SK-N-SH (cell line): ENCODE data around the gene SPAG9. TPM values are rescaled to one million over a fixed set of nuclear protein-coding genes. Genes with fewer than 3 reads are reported as not detected.

Experiments
- CTCF ChIA-PET: fragments of 300-600, 350-600 bp; formaldehyde crosslinking; extraction: SDS; loops from one replicate; lab custom pipeline; 2021; lab: Yijun Ruan, JAX
- POLR2A ChIA-PET: fragments of 350-600 bp; sonication (Branson Sonifier 250); formaldehyde crosslinking; extraction: SDS; loops from one replicate; lab custom pipeline; 2020; ENCODE audit warnings: antibody characterized with exemption, inconsistent platforms; lab: Yijun Ruan, JAX
- DNase-seq: peaks from one replicate; pipeline ENCODE4 v3.0.0; 2012
- H2AFZ ChIP-seq: fragments of 200-600 bp; sonication (generic); 2 replicates; pipeline ENCODE4 v1.8.1; 2016; ENCODE audit warnings: antibody characterized with exemption, mild to moderate bottlenecking, low read depth
- H3F3A ChIP-seq: fragments of 200-600 bp; sonication (generic); replicated peaks from 2 replicates; pipeline ENCODE3; 2016; ENCODE audit warnings: antibody characterized with exemption, mild to moderate bottlenecking; ENCODE audit not compliant: insufficient read depth
- H3K27ac ChIP-seq, 2 experiments: fragments of 200-500 bp in 1 of 2; fragments of 200-600 bp in 1 of 2; sonication (Bioruptor generic) in 1 of 2; sonication (generic), shearing (Covaris generic) in 1 of 2; 2 replicates each; pipeline versions ENCODE4 v1.5.1 to v1.6.1; 2014 to 2016; ENCODE audit warnings: low read depth in 2 of 2, inconsistent platforms in 1 of 2, low read length in 1 of 2, mild to moderate bottlenecking in 1 of 2, mixed read lengths in 1 of 2
- H3K27me3 ChIP-seq: fragments of 200-600 bp; sonication (generic), shearing (Covaris generic); 2 replicates; pipeline ENCODE4 v1.6.1; 2016; ENCODE audit warnings: mixed run types; ENCODE audit not compliant: insufficient read depth
- H3K36me3 ChIP-seq, 2 experiments: fragments of 200-500 bp in 1 of 2; fragments of 200-600 bp in 1 of 2; sonication (Bioruptor generic) in 1 of 2; sonication (generic) in 1 of 2; replicated peaks in 1 of 2; 2 replicates each; pipeline versions ENCODE3 to v1.5.1; 2014 to 2016; ENCODE audit warnings: low read length in 1 of 2, mild to moderate bottlenecking in 1 of 2; ENCODE audit not compliant: insufficient read depth in 2 of 2, control insufficient read depth in 1 of 2
- H3K4me1 ChIP-seq, 2 experiments: fragments of 200-500 bp in 1 of 2; fragments of 200-600 bp in 1 of 2; sonication (Bioruptor generic) in 1 of 2; sonication (generic), shearing (Covaris generic) in 1 of 2; 2 replicates each; pipeline versions ENCODE4 v1.5.1 to v1.6.1; 2014 to 2016; ENCODE audit warnings: low read depth in 1 of 2, low read length in 1 of 2, mixed run types in 1 of 2; ENCODE audit not compliant: insufficient read depth in 2 of 2, control insufficient read depth in 1 of 2
- H3K4me2 ChIP-seq: fragments of 200-600 bp; sonication (generic), shearing (Covaris generic); 2 replicates; pipeline ENCODE4 v1.6.1; 2017; ENCODE audit warnings: mixed run types
- H3K4me3 ChIP-seq, 2 experiments: fragments of 200-500 bp in 1 of 2; fragments of 200-600 bp in 1 of 2; sonication (Bioruptor generic) in 1 of 2; sonication (generic), shearing (Covaris generic) in 1 of 2; 2 replicates each; pipeline versions ENCODE4 v1.5.1 to v1.8.1; 2014 to 2016; ENCODE audit warnings: low read depth in 2 of 2, inconsistent platforms in 1 of 2, low read length in 1 of 2, mild to moderate bottlenecking in 1 of 2, mixed read lengths in 1 of 2, moderate library complexity in 1 of 2
- H3K79me2 ChIP-seq: fragments of 200-600 bp; sonication (generic); 2 replicates; pipeline ENCODE4 v1.8.1; 2017; ENCODE audit warnings: mild to moderate bottlenecking; ENCODE audit not compliant: insufficient read depth
- H3K9ac ChIP-seq: fragments of 200-600 bp; sonication (generic); 2 replicates; pipeline ENCODE4 v1.6.1; 2017; ENCODE audit warnings: mixed run types
- H3K9me2 ChIP-seq: fragments of 200-600 bp; sonication (generic); 2 replicates; pipeline ENCODE4 v1.6.1; 2017; ENCODE audit warnings: mixed run types
- H3K9me3 ChIP-seq: fragments of 200-600 bp; sonication (generic); 2 replicates; pipeline ENCODE4 v1.6.1; 2017; ENCODE audit warnings: mixed run types, mild to moderate bottlenecking, moderate library complexity
- H4K20me1 ChIP-seq: fragments of 200-600 bp; sonication (generic); 2 replicates; pipeline ENCODE4 v1.6.1; 2017; ENCODE audit warnings: mild to moderate bottlenecking, mixed run types; ENCODE audit not compliant: insufficient read depth
- CHD2 ChIP-seq: fragments of 150-350 bp; IDR thresholded peaks from 2 replicates; pipeline ENCODE4 v1.6.1; 2018; ENCODE audit warnings: low read length; ENCODE audit not compliant: partially characterized antibody
- EP300 ChIP-seq, 2 experiments: IDR thresholded peaks; 2 replicates each; pipeline versions ENCODE4 v1.4.0 to v1.6.1; 2012; ENCODE audit warnings: borderline replicate concordance in 1 of 2, low read depth in 1 of 2, low read length in 1 of 2
- EZH2phosphoT487 ChIP-seq: fragments of 200-600 bp; sonication (generic); IDR thresholded peaks from 2 replicates; pipeline ENCODE4 v1.6.1; 2017; ENCODE audit warnings: low read depth, mixed run types, mild to moderate bottlenecking, antibody characterized with exemption, moderate library complexity, borderline replicate concordance
- FOSL2 ChIP-seq: IDR thresholded peaks from 2 replicates; pipeline ENCODE4 v1.4.0; 2012; ENCODE audit warnings: low read depth, mild to moderate bottlenecking, moderate library complexity, borderline replicate concordance
- FOXM1 ChIP-seq: IDR thresholded peaks from 2 replicates; pipeline ENCODE4 v1.4.0; 2012; ENCODE audit warnings: low read depth, mild to moderate bottlenecking
- MXI1 ChIP-seq: IDR thresholded peaks from 2 replicates; pipeline ENCODE4 v1.6.1; 2012; ENCODE audit warnings: mild to moderate bottlenecking, low read depth, low read length, improper control_type of control experiment
- NRF1 ChIP-seq: IDR thresholded peaks from 2 replicates; pipeline ENCODE4 v1.6.1; 2012; ENCODE audit warnings: low read depth, mild to moderate bottlenecking, low read length
- POLR2AphosphoS5 ChIP-seq: IDR thresholded peaks from 2 replicates; pipeline ENCODE4 v1.6.1; 2012; ENCODE audit warnings: low read depth, low read length
- SMC3 ChIP-seq: IDR thresholded peaks from 2 replicates; pipeline ENCODE4 v1.6.1; 2012; ENCODE audit warnings: low read depth, low read length, improper control_type of control experiment
- TAF1 ChIP-seq: IDR thresholded peaks from 2 replicates; pipeline ENCODE4 v1.6.1; 2012; ENCODE audit warnings: low read depth, mild to moderate bottlenecking, low read length, moderate library complexity, borderline replicate concordance
- WGBS: methylation state at CpG from one replicate; pipeline ENCODE4 v1.1.6; 2017; ENCODE audit warnings: low lambda C conversion rate; 5-methylcytosine and 5-hydroxymethylcytosine counted together
- polyA plus RNA-seq, 3 experiments: library from polyadenylated mRNA; depleted of rRNA; stranded (reverse); fragments of >200 nt; gene quantifications; 2 replicates each; pipeline ENCODE4 v1.2.3, GENCODE V29; 2012
- TF ChIP-seq, protein P1 (sequence below): fragments of 150-350 bp; IDR thresholded peaks from 2 replicates; pipeline ENCODE4 v1.6.1; 2017; ENCODE audit warnings: antibody characterized with exemption, low read length, low read depth, borderline replicate concordance
- TF ChIP-seq, protein P2 (sequence below): fragments of 200-600 bp; sonication (generic); IDR thresholded peaks from 2 replicates; pipeline ENCODE4 v1.6.1; 2017; ENCODE audit warnings: antibody characterized with exemption, mild to moderate bottlenecking, moderate library complexity
- TF ChIP-seq, protein P3 (sequence below): IDR thresholded peaks from 2 replicates; pipeline ENCODE4 v1.4.0; 2012; ENCODE audit warnings: low read depth
- TF ChIP-seq, protein P4 (sequence below): IDR thresholded peaks from 2 replicates; pipeline ENCODE4; 2012
- TF ChIP-seq, protein P5 (sequence below): IDR thresholded peaks from 2 replicates; pipeline ENCODE4 v1.6.1; 2012; ENCODE audit warnings: mild to moderate bottlenecking, low read depth, low read length, moderate library complexity

The SPAG9 gene
- polyA plus RNA-seq, 1 of the 3 experiments (the other 2 are of a cell fraction) = 32.1 TPM

DNA sequence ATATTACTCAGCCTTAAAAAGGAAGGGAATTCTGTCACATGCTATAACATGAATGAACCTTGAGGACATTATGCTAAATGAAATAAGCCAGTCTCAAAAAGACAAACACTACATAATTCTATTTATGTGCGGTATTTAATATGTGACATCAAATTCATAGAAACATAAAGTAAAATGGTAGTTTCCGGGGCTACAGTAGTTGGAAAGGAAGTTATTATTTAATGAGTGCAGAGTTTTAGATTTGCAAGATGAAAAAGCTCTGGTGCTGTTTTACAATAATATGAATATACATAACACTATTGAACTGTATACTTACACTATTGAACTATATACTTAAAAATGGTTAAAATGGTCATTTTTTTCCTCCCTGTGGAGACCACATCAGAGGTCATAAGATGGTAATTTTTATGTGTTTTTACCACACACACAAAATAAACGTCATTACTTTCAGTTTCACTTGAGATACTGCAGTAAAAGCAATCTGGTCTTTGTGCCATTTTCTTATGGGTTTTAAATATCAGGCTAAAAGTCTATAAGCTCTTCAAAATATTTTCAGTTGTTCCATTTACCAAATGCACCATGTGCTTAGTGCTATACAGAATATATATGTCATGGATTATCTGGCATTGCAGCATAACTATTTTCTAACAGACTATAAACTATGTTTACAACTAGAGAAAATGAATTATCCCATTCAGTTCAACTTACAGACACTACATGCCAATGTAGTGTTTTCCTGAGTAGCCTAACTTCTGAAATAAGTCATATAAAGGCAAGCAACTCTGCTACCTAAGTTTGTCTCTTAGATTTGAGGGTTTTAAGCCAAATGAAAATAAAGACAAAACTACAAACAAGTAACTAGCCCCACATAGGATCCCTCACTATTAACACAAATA is 90.9 kb downstream of the SPAG9 start (continued):
- no peak for TF ChIP-seq EZH2phosphoT487
- no peak for TF ChIP-seq EP300 (IDR thresholded peaks at IDR 0.05; ENCODE audit: borderline replicate concordance in 1 of 2, low read depth in 1 of 2, low read length in 1 of 2)
- no peak for TF ChIP-seq FOSL2

DNA sequence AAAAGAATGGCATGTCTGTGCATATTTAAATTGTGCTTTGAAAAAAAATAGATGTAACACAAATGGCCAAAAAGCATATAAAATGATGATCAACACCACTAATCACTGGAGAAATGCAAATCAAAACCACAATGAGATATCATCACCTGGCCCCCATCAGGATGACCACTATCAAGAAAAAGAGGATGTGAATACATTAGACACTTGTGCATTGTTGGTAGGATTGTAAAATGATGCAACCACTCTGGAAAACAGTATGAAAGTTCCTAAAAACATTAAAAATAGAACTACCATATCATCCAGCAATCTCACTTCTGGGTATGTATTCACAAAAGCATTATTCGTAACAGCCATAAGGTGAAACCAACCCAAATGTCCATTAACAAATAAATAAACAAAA is 91.5 kb downstream of the SPAG9 start:
- ChIA-PET POLR2A (no interaction called here), CTCF (interaction anchor here (4.8 kb wide), 1 partner anchor 13 kb away, joined by 19 read pairs; no protein-coding TSS in a partner anchor)
- TF ChIP-seq FOXM1 (no peak), POLR2AphosphoS5 (no peak), NRF1 (no peak), MXI1 (no peak), SMC3 (no peak), CHD2 (no peak), TAF1 (no peak)
- TF ChIP-seq, protein P1, sequence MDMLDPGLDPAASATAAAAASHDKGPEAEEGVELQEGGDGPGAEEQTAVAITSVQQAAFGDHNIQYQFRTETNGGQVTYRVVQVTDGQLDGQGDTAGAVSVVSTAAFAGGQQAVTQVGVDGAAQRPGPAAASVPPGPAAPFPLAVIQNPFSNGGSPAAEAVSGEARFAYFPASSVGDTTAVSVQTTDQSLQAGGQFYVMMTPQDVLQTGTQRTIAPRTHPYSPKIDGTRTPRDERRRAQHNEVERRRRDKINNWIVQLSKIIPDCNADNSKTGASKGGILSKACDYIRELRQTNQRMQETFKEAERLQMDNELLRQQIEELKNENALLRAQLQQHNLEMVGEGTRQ = no peak
- TF ChIP-seq, protein P2, sequence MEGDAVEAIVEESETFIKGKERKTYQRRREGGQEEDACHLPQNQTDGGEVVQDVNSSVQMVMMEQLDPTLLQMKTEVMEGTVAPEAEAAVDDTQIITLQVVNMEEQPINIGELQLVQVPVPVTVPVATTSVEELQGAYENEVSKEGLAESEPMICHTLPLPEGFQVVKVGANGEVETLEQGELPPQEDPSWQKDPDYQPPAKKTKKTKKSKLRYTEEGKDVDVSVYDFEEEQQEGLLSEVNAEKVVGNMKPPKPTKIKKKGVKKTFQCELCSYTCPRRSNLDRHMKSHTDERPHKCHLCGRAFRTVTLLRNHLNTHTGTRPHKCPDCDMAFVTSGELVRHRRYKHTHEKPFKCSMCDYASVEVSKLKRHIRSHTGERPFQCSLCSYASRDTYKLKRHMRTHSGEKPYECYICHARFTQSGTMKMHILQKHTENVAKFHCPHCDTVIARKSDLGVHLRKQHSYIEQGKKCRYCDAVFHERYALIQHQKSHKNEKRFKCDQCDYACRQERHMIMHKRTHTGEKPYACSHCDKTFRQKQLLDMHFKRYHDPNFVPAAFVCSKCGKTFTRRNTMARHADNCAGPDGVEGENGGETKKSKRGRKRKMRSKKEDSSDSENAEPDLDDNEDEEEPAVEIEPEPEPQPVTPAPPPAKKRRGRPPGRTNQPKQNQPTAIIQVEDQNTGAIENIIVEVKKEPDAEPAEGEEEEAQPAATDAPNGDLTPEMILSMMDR = no peak
- TF ChIP-seq, protein P3, sequence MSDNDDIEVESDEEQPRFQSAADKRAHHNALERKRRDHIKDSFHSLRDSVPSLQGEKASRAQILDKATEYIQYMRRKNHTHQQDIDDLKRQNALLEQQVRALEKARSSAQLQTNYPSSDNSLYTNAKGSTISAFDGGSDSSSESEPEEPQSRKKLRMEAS = no peak
- TF ChIP-seq, protein P4, sequence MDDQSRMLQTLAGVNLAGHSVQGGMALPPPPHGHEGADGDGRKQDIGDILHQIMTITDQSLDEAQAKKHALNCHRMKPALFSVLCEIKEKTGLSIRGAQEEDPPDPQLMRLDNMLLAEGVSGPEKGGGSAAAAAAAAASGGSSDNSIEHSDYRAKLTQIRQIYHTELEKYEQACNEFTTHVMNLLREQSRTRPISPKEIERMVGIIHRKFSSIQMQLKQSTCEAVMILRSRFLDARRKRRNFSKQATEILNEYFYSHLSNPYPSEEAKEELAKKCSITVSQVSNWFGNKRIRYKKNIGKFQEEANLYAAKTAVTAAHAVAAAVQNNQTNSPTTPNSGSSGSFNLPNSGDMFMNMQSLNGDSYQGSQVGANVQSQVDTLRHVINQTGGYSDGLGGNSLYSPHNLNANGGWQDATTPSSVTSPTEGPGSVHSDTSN = no peak
- TF ChIP-seq, protein P5, sequence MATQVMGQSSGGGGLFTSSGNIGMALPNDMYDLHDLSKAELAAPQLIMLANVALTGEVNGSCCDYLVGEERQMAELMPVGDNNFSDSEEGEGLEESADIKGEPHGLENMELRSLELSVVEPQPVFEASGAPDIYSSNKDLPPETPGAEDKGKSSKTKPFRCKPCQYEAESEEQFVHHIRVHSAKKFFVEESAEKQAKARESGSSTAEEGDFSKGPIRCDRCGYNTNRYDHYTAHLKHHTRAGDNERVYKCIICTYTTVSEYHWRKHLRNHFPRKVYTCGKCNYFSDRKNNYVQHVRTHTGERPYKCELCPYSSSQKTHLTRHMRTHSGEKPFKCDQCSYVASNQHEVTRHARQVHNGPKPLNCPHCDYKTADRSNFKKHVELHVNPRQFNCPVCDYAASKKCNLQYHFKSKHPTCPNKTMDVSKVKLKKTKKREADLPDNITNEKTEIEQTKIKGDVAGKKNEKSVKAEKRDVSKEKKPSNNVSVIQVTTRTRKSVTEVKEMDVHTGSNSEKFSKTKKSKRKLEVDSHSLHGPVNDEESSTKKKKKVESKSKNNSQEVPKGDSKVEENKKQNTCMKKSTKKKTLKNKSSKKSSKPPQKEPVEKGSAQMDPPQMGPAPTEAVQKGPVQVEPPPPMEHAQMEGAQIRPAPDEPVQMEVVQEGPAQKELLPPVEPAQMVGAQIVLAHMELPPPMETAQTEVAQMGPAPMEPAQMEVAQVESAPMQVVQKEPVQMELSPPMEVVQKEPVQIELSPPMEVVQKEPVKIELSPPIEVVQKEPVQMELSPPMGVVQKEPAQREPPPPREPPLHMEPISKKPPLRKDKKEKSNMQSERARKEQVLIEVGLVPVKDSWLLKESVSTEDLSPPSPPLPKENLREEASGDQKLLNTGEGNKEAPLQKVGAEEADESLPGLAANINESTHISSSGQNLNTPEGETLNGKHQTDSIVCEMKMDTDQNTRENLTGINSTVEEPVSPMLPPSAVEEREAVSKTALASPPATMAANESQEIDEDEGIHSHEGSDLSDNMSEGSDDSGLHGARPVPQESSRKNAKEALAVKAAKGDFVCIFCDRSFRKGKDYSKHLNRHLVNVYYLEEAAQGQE = no peak
- Histone ChIP-seq H3K79me2 (peaks cover 82% of the 10 kb centered on the region), H3K4me3 (0 out of 4 replicates have a peak overlapping the region, but pooled peaks of 1 of the 2 experiments have one; percentile 24), H3K4me2 (peak overlapping the region; percentile 61), H3K9me3 (no peaks in the 10 kb centered on the region), H4K20me1 (no peaks in the 10 kb centered on the region), H3K9me2 (no peaks in the 10 kb centered on the region), H3K27ac (peak overlapping the region in 1 of 2 experiments; percentile 59; a peak in 1 of 4 replicates), H3F3A (peaks cover 12% of the 10 kb centered on the region), H3K9ac (no peak overlapping the region), H2AFZ (no peak overlapping the region), H3K4me1 (peaks cover 0 to 11% of the 10 kb centered on the region in 2 experiments; a peak in 2 of 4 replicates), H3K36me3 (peaks cover 8 to 43% of the 10 kb centered on the region in 2 experiments), H3K27me3 (no peaks in the 10 kb centered on the region)
- no peak for DNase-seq
- 98% methylated on average over 1 of the region's 1 CpG for WGBS
